ENCODE measurements around the gene NDUFA6. TPM values are rescaled to one million over a fixed set of nuclear protein-coding genes. Genes with fewer than 3 reads are reported as not detected.

NDUFA6 gene
- total RNA-seq (2021; ENCODE audit: unreplicated experiment) (80.5 TPM), Bru-seq, nascent RNA (percentile 89 among the genes with signal in this experiment), BruChase-seq, experiment 1, labeled RNA remaining after a 6-hour chase (percentile 95 among the genes with signal in this experiment), BruChase-seq, experiment 2, labeled RNA remaining after a 2-hour chase (percentile 92 among the genes with signal in this experiment)
- polyA plus RNA-seq (2012): 82.7 and 102 TPM in 2 replicates
- long read RNA-seq, transcript NDUFA6-201 (2 exons, 475 nt): minor isoform, 9 of 110 reads
- long read RNA-seq, transcript NDUFA6-202 (3 exons, 1,256 nt): major isoform, 98 of 110 reads
- long read RNA-seq, partial matches to known transcripts: 0 of 110 reads
- long read RNA-seq, other reads (novel, unspliced or antisense): 3 of 110 reads

DNA sequence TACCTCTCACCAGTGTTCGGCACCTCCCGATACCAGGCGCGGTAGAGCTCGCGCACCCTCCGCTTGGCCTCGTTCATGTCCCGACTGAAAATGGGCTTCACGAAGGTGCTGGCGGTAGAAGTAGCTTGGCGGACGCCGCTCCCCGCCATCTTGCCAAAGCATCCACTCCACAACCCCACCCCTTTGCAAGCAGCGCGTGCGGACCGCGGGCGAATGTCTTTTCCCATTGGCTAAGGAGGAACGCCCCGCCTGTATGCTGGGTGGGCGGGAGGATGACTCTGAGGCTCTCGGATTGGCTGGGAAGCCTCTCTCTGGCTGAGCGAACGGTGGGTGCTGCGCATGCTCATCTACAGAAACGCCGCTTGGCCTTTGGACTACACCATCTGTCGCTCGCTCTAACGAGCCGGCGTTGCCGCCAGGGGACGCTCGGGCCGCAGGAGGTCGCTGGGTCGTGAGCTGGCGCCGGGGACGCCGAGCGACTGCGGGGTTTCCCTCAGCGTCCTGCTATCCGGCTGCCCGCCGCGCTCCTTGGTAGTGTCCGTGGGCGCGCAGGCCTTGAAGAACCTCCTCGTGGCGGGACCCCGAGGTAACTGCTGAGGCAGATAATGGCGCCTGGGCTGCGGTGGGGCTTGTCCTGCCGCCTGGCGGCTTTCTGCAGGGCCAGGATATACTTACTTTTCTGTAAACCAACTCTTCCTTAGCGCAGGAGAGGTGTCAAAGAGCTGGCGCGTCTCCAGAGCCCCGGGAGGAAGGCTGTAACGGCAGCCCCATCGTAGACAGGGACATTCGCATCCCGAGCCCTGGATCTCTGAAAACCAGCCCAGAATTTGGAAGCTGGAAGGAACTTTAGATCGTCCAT is at the start of gene NDUFA6:
Gene NDUFA6 (minus strand): TSS at position 177 of the 859 bp plus-strand sequence. CDS start 28 bp downstream, at position 149.
- H3K27ac ChIP-seq (ENCODE audit: low read depth, low read length): peak within 1 kb of the TSS; percentile 90
- peak within 1 kb of the TSS; percentile 95 for H3K9ac ChIP-seq (ENCODE audit: low read length)
- H3K4me1 ChIP-seq (ENCODE audit: control insufficient read depth in 1 of 2, insufficient read depth in 2 of 2, low read length in 2 of 2): peaks cover 5 to 19% of the 10 kb centered on the region in 2 experiments; a peak in 3 of 4 replicates
- H3K27me3 ChIP-seq (ENCODE audit: insufficient read depth, low read length): no peaks in the 10 kb centered on the region
- peaks cover 11 to 23% of the 10 kb centered on the region in 2 experiments; a peak in 3 of 4 replicates for H3K36me3 ChIP-seq (ENCODE audit: control insufficient read depth in 1 of 2, insufficient read depth in 2 of 2, low read length in 2 of 2)
- ChIA-PET RAD21 (ENCODE audit: low non-redundant PET in 1 of 2, low total read pairs in 2 of 2, uncharacterized antibody in 2 of 2, unreplicated experiment in 2 of 2) (interaction anchor here in 1 of 2 experiments (0.6 kb wide), 1 partner anchor 353 kb away, joined by 4 read pairs; no protein-coding TSS in a partner anchor), CTCF (interaction anchor here (0.9 to 3.6 kb wide), 13 partner anchors 9 to 383 kb away, joined by 3 to 32 read pairs (median 7); partner anchors contain the start of genes CENPM and SMDT1), POLR2A (interaction anchor here (0.6 to 4.2 kb wide), 7 partner anchors 9 to 709 kb away, joined by 3 to 27 read pairs (median 4); partner anchors contain the start of gene SMDT1)
- H3K79me2 ChIP-seq (ENCODE audit: insufficient read depth, low read length): peaks cover 28% of the 10 kb centered on the region
- intact Hi-C loops (cut with micrococcal nuclease): loop anchor here (1.0 kb wide), 2 partner anchors 346 to 382 kb away; no protein-coding TSS in a partner anchor
- H3K4me2 ChIP-seq (ENCODE audit: low read length): peak within 1 kb of the TSS; percentile 88
- BruUV-seq (replicated peaks): TSS peak; percentile 51
- DNase-seq (ENCODE audit: low read depth, low spot score): peak; percentile 98
- ATAC-seq: peak; percentile 92
- peaks cover 0 to 10% of the 10 kb centered on the region in 2 experiments; a peak in 1 of 4 replicates for H3K9me3 ChIP-seq (ENCODE audit: control insufficient read depth in 1 of 2, insufficient read depth in 1 of 2, low read depth in 1 of 2, low read length in 2 of 2)
- no peaks in the 10 kb centered on the region for H3K9me2 ChIP-seq (ENCODE audit: insufficient read depth)
- H3K4me3 ChIP-seq (replicated peaks in 1 of 2; ENCODE audit: low read depth in 1 of 2, low read length in 2 of 2): peak within 1 kb of the TSS; percentile 79 to 89
- H2AFZ ChIP-seq (ENCODE audit: low read depth, low read length, poor library complexity, severe bottlenecking): peak within 1 kb of the TSS; percentile 74
- H4K20me1 ChIP-seq (ENCODE audit: insufficient read depth): no peaks in the 10 kb centered on the region; the same call in 1 of the 2 replicates
- TF ChIP-seq, protein P1, sequence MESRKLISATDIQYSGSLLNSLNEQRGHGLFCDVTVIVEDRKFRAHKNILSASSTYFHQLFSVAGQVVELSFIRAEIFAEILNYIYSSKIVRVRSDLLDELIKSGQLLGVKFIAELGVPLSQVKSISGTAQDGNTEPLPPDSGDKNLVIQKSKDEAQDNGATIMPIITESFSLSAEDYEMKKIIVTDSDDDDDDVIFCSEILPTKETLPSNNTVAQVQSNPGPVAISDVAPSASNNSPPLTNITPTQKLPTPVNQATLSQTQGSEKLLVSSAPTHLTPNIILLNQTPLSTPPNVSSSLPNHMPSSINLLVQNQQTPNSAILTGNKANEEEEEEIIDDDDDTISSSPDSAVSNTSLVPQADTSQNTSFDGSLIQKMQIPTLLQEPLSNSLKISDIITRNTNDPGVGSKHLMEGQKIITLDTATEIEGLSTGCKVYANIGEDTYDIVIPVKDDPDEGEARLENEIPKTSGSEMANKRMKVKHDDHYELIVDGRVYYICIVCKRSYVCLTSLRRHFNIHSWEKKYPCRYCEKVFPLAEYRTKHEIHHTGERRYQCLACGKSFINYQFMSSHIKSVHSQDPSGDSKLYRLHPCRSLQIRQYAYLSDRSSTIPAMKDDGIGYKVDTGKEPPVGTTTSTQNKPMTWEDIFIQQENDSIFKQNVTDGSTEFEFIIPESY (IDR thresholded peaks at IDR 0.05; ENCODE audit: extremely low read depth, insufficient replicate concordance, low read length): no peak
- TF ChIP-seq SIN3A (IDR thresholded peaks at IDR 0.05; ENCODE audit: low read depth) (peak; percentile 50), JUND (IDR thresholded peaks at IDR 0.05) (no peak), POLR2AphosphoS5 (IDR thresholded peaks at IDR 0.05; ENCODE audit: low read depth, low read length) (peak; percentile 89), RAD21 (IDR thresholded peaks at IDR 0.05; ENCODE audit: low read depth) (peak; percentile 89), CBX3 (IDR thresholded peaks at IDR 0.05; ENCODE audit: low read depth) (no peak), YY1 (IDR thresholded peaks at IDR 0.05; ENCODE audit: extremely low read depth, insufficient replicate concordance, low read depth, low read length) (peak; percentile 91), POLR2A (IDR thresholded peaks at IDR 0.05; ENCODE audit: borderline replicate concordance, extremely low read depth, insufficient read depth, insufficient read length) (peak; percentile 74), SP1 (IDR thresholded peaks at IDR 0.05; ENCODE audit: low read depth) (peak; percentile 86), CEBPB (IDR thresholded peaks at IDR 0.05; ENCODE audit: low read depth) (no peak), EZH2phosphoT487 (IDR thresholded peaks at IDR 0.05; ENCODE audit: borderline replicate concordance) (no peak), TCF7L2 (IDR thresholded peaks at IDR 0.05; ENCODE audit: borderline replicate concordance, extremely low read depth, insufficient read depth, insufficient read length) (peak; percentile 84), ZNF274 (IDR thresholded peaks at IDR 0.05; ENCODE audit: low read depth, low read length) (no peak)
- TF ChIP-seq, protein P2, sequence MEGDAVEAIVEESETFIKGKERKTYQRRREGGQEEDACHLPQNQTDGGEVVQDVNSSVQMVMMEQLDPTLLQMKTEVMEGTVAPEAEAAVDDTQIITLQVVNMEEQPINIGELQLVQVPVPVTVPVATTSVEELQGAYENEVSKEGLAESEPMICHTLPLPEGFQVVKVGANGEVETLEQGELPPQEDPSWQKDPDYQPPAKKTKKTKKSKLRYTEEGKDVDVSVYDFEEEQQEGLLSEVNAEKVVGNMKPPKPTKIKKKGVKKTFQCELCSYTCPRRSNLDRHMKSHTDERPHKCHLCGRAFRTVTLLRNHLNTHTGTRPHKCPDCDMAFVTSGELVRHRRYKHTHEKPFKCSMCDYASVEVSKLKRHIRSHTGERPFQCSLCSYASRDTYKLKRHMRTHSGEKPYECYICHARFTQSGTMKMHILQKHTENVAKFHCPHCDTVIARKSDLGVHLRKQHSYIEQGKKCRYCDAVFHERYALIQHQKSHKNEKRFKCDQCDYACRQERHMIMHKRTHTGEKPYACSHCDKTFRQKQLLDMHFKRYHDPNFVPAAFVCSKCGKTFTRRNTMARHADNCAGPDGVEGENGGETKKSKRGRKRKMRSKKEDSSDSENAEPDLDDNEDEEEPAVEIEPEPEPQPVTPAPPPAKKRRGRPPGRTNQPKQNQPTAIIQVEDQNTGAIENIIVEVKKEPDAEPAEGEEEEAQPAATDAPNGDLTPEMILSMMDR (IDR thresholded peaks at IDR 0.05 in 2 of 3, conservative IDR thresholded peaks at IDR 0.05 in 1 of 3; ENCODE audit: borderline replicate concordance in 1 of 3, insufficient read depth in 1 of 3, low read depth in 2 of 3, low read length in 2 of 3): peak; percentile 78 to 97 (median 85)
- TF ChIP-seq, protein P3, sequence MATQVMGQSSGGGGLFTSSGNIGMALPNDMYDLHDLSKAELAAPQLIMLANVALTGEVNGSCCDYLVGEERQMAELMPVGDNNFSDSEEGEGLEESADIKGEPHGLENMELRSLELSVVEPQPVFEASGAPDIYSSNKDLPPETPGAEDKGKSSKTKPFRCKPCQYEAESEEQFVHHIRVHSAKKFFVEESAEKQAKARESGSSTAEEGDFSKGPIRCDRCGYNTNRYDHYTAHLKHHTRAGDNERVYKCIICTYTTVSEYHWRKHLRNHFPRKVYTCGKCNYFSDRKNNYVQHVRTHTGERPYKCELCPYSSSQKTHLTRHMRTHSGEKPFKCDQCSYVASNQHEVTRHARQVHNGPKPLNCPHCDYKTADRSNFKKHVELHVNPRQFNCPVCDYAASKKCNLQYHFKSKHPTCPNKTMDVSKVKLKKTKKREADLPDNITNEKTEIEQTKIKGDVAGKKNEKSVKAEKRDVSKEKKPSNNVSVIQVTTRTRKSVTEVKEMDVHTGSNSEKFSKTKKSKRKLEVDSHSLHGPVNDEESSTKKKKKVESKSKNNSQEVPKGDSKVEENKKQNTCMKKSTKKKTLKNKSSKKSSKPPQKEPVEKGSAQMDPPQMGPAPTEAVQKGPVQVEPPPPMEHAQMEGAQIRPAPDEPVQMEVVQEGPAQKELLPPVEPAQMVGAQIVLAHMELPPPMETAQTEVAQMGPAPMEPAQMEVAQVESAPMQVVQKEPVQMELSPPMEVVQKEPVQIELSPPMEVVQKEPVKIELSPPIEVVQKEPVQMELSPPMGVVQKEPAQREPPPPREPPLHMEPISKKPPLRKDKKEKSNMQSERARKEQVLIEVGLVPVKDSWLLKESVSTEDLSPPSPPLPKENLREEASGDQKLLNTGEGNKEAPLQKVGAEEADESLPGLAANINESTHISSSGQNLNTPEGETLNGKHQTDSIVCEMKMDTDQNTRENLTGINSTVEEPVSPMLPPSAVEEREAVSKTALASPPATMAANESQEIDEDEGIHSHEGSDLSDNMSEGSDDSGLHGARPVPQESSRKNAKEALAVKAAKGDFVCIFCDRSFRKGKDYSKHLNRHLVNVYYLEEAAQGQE (IDR thresholded peaks at IDR 0.05; ENCODE audit: low read depth): no peak
